Measurements from ENCODE around the gene HS3ST5. TPM values are rescaled to one million over a fixed set of nuclear protein-coding genes. Genes with fewer than 3 reads are reported as not detected.

Gene HS3ST5
- total and polyA plus RNA-seq, 2 donors (not counting 3 experiments of a cell fraction or from before 2014, with no cell fraction given): not detected

DNA sequence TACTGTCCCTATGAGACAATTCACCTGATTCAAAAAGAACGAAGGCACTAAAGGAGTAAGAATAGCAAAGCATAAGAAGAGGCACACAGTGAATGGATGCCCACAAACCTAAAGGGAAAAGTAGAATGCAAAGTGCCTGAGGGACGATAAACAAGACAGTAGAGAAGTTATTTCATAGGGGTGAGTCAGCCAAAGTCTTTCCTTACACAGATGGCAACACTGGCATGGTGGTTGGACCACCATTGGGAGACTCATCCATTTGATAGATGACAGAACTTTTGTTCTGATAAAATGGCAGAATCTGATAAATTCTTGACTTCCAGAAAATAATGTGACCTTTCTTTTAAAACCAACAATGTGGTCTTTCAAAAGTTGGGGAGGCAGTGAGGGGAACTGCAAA is 223.8 kb downstream of the HS3ST5 start:
- dilution Hi-C loops (cut with MboI; ENCODE audit: extremely low pct_ligation_motif_present, low sequenced_read_pairs): no loop called here
- no peak overlapping the region for H2AFZ ChIP-seq (ENCODE audit: low read depth, low read length)
- BruUV-seq (replicated peaks): no TSS peak
- H4K20me1 ChIP-seq (replicated peaks; ENCODE audit: control insufficient read depth, extremely low read depth, insufficient read depth, low read length): no peaks in the 10 kb centered on the region
- no peaks in the 10 kb centered on the region for H3K9me3 ChIP-seq (replicated peaks; ENCODE audit: control insufficient read depth, insufficient read depth, low read length)
- H3K36me3 ChIP-seq (ENCODE audit: control insufficient read depth in 2 of 2, extremely low read depth in 1 of 2, insufficient read depth in 2 of 2, low read length in 2 of 2): no peaks in the 10 kb centered on the region
- FAIRE-seq: no peak
- intact Hi-C loops (cut with micrococcal nuclease): no loop called here
- H3K27me3 ChIP-seq (ENCODE audit: control insufficient read depth in 2 of 2, insufficient read depth in 2 of 2, low read length in 2 of 2): peaks cover 0 to 2% of the 10 kb centered on the region in 2 experiments
- no peak overlapping the region for H3K4me3 ChIP-seq (replicated peaks in 1 of 3; ENCODE audit: insufficient read depth in 1 of 3, low read depth in 1 of 3, low read length in 3 of 3)
- H3K9ac ChIP-seq (replicated peaks; ENCODE audit: extremely low read depth, insufficient read depth, low read length): no peak overlapping the region
- no peaks in the 10 kb centered on the region for H3K4me1 ChIP-seq (ENCODE audit: control insufficient read depth, extremely low read depth, insufficient read depth, low read length)
- ChIA-PET CTCF (interaction anchor here (1.6 kb wide), 1 partner anchor 10 kb away, joined by 7 read pairs; no protein-coding TSS in a partner anchor), POLR2A (no interaction called here)
- no peak overlapping the region for H3K4me2 ChIP-seq (ENCODE audit: insufficient read depth, low read length)
- no peaks in the 10 kb centered on the region for H3K9me1 ChIP-seq (replicated peaks; ENCODE audit: control insufficient read depth, extremely low read depth, insufficient read depth, low read length)
- TF ChIP-seq GATA2 (IDR thresholded peaks at IDR 0.05; ENCODE audit: insufficient read depth, insufficient read length, low read depth, low read length): no peak
- no peak for TF ChIP-seq JUN (IDR thresholded peaks at IDR 0.05; ENCODE audit: borderline replicate concordance, insufficient read depth, insufficient read length, low read depth)
- no peak for TF ChIP-seq POLR2AphosphoS5 (IDR thresholded peaks at IDR 0.05; ENCODE audit: insufficient read depth, low read depth, low read length)
- no peak for TF ChIP-seq EZH2 (IDR thresholded peaks at IDR 0.05; ENCODE audit: borderline replicate concordance, low read depth, low read length, severe bottlenecking)
- H3K79me2 ChIP-seq (ENCODE audit: control insufficient read depth, insufficient read depth, low read length): no peaks in the 10 kb centered on the region
- H3K27ac ChIP-seq (ENCODE audit: insufficient read depth, low read depth, low read length): no peak overlapping the region
- DNase-seq (ENCODE audit: low read depth, low spot score): no peak

DNA sequence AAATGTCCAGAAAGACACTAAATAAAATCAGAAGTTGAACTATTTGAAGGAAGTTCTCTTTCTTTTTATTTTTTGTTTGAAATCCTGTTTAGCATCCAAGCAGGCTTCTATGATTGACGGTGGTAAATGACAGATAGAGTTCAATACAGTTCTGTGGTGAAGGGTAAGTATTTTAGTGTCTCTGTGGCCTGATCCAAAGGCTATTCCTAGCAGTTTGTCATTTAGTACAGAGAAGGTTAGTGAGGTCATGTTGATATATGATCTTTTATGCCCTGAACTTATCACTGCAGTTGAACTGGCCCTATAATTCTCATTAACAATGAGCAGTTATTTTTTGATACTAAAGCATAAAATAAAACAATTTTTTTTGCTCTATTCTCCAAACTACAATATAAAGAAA is 227.2 kb downstream of the HS3ST5 start:
- no peak overlapping the region for H3K4me2 ChIP-seq (ENCODE audit: insufficient read depth, low read length)
- no peak overlapping the region for H2AFZ ChIP-seq (ENCODE audit: low read depth, low read length)
- TF ChIP-seq FOS (IDR thresholded peaks at IDR 0.05; ENCODE audit: borderline replicate concordance, insufficient read depth, low read length): no peak
- no peak for TF ChIP-seq POLR2AphosphoS5 (IDR thresholded peaks at IDR 0.05; ENCODE audit: insufficient read depth, low read depth, low read length)
- no peak for TF ChIP-seq POLR2A (IDR thresholded peaks at IDR 0.05; ENCODE audit: low read depth, low read length)
- no peak for TF ChIP-seq MYC (IDR thresholded peaks at IDR 0.05; ENCODE audit: low read depth, low read length)
- TF ChIP-seq, protein P1, sequence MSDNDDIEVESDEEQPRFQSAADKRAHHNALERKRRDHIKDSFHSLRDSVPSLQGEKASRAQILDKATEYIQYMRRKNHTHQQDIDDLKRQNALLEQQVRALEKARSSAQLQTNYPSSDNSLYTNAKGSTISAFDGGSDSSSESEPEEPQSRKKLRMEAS (IDR thresholded peaks at IDR 0.05; ENCODE audit: insufficient read depth, insufficient read length): no peak
- TF ChIP-seq JUN (IDR thresholded peaks at IDR 0.05; ENCODE audit: borderline replicate concordance, insufficient read depth, insufficient read length, low read depth): no peak
- no peak for TF ChIP-seq GATA2 (IDR thresholded peaks at IDR 0.05; ENCODE audit: insufficient read depth, insufficient read length, low read depth, low read length)
- no peak for TF ChIP-seq EZH2 (IDR thresholded peaks at IDR 0.05; ENCODE audit: borderline replicate concordance, low read depth, low read length, severe bottlenecking)
- TF ChIP-seq, protein P2, sequence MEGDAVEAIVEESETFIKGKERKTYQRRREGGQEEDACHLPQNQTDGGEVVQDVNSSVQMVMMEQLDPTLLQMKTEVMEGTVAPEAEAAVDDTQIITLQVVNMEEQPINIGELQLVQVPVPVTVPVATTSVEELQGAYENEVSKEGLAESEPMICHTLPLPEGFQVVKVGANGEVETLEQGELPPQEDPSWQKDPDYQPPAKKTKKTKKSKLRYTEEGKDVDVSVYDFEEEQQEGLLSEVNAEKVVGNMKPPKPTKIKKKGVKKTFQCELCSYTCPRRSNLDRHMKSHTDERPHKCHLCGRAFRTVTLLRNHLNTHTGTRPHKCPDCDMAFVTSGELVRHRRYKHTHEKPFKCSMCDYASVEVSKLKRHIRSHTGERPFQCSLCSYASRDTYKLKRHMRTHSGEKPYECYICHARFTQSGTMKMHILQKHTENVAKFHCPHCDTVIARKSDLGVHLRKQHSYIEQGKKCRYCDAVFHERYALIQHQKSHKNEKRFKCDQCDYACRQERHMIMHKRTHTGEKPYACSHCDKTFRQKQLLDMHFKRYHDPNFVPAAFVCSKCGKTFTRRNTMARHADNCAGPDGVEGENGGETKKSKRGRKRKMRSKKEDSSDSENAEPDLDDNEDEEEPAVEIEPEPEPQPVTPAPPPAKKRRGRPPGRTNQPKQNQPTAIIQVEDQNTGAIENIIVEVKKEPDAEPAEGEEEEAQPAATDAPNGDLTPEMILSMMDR (IDR thresholded peaks at IDR 0.05; ENCODE audit: extremely low read depth in 1 of 2, insufficient read depth in 1 of 2, low read depth in 1 of 2, low read length in 2 of 2): no peak
- H3K4me1 ChIP-seq (ENCODE audit: control insufficient read depth, extremely low read depth, insufficient read depth, low read length): no peaks in the 10 kb centered on the region
- no peaks in the 10 kb centered on the region for H3K9me3 ChIP-seq (replicated peaks; ENCODE audit: control insufficient read depth, insufficient read depth, low read length)
- ChIA-PET CTCF (no interaction called here), POLR2A (no interaction called here)
- dilution Hi-C loops (cut with MboI; ENCODE audit: extremely low pct_ligation_motif_present, low sequenced_read_pairs): no loop called here
- DNase-seq (ENCODE audit: low read depth, low spot score): no peak
- intact Hi-C loops (cut with micrococcal nuclease): no loop called here
- BruUV-seq (replicated peaks): no TSS peak
- no peak overlapping the region for H3K4me3 ChIP-seq (replicated peaks in 1 of 3; ENCODE audit: insufficient read depth in 1 of 3, low read depth in 1 of 3, low read length in 3 of 3)
- H4K20me1 ChIP-seq (replicated peaks; ENCODE audit: control insufficient read depth, extremely low read depth, insufficient read depth, low read length): no peaks in the 10 kb centered on the region
- no peak for FAIRE-seq
- H3K9ac ChIP-seq (replicated peaks; ENCODE audit: extremely low read depth, insufficient read depth, low read length): no peak overlapping the region
- no peaks in the 10 kb centered on the region for H3K79me2 ChIP-seq (ENCODE audit: control insufficient read depth, insufficient read depth, low read length)
- H3K36me3 ChIP-seq (ENCODE audit: control insufficient read depth in 2 of 2, extremely low read depth in 1 of 2, insufficient read depth in 2 of 2, low read length in 2 of 2): no peaks in the 10 kb centered on the region
- H3K27me3 ChIP-seq (ENCODE audit: control insufficient read depth in 2 of 2, insufficient read depth in 2 of 2, low read length in 2 of 2): peaks cover 0 to 2% of the 10 kb centered on the region in 2 experiments
- H3K9me1 ChIP-seq (replicated peaks; ENCODE audit: control insufficient read depth, extremely low read depth, insufficient read depth, low read length): no peaks in the 10 kb centered on the region
- no peak overlapping the region for H3K27ac ChIP-seq (ENCODE audit: insufficient read depth, low read depth, low read length)
